ENCODE results near the gene NADK. TPM values are rescaled to one million over a fixed set of nuclear protein-coding genes. Genes with fewer than 3 reads are reported as not detected.

The NADK gene
- total and polyA plus RNA-seq, 2 experiments from 2014 or later: 43.0 to 43.1 TPM

- no peak overlapping the region for H3K4me3 ChIP-seq
- H3K36me3 ChIP-seq (ENCODE audit: low read depth): peaks cover 39% of the 10 kb centered on the region
- peaks cover 100% of the 10 kb centered on the region for H3K79me2 ChIP-seq (ENCODE audit: insufficient read depth)
- DNase-seq: no peak
- in situ Hi-C loops (cut with MboI): loop anchor here (10.0 kb wide), 1 partner anchor 105 kb away; no protein-coding TSS in a partner anchor
- H3K9me2 ChIP-seq (ENCODE audit: insufficient read depth): no peaks in the 10 kb centered on the region
- H4K20me1 ChIP-seq (ENCODE audit: insufficient read depth): no peaks in the 10 kb centered on the region; the same call in 1 of the 2 replicates
- TF ChIP-seq EZH2 (IDR thresholded peaks at IDR 0.05; ENCODE audit: insufficient read depth, poor library complexity, severe bottlenecking) (no peak), EZH2phosphoT487 (IDR thresholded peaks at IDR 0.05; ENCODE audit: insufficient read depth, low read depth) (no peak)
- no peak overlapping the region for H3K27ac ChIP-seq
- 97 to 99% methylated on average over 5 of the region's 5 CpGs for WGBS, 2 experiments (ENCODE audit: low coverage in 1 of 2, low lambda C conversion rate in 2 of 2, missing lambda C conversion rate in 2 of 2)
- no peak overlapping the region for H3K9ac ChIP-seq
- no peaks in the 10 kb centered on the region for H3K27me3 ChIP-seq (replicated peaks; ENCODE audit: insufficient read depth)
- H2AFZ ChIP-seq: no peak overlapping the region
- H3F3A ChIP-seq (ENCODE audit: insufficient read depth): peaks cover 23% of the 10 kb centered on the region
- H3K4me2 ChIP-seq (ENCODE audit: unreplicated experiment): no peak overlapping the region
- no peaks in the 10 kb centered on the region for H3K9me3 ChIP-seq (ENCODE audit: low read depth)
- H3K4me1 ChIP-seq (ENCODE audit: insufficient read depth): no peaks in the 10 kb centered on the region
Measured at GRCh38 chr1:1799716-1800115, 21.4 kb upstream of the NADK start.

- H3F3A ChIP-seq (ENCODE audit: insufficient read depth): peaks cover 24% of the 10 kb centered on the region
- H4K20me1 ChIP-seq (ENCODE audit: insufficient read depth): no peaks in the 10 kb centered on the region; the same call in 1 of the 2 replicates
- no peaks in the 10 kb centered on the region for H3K4me1 ChIP-seq (ENCODE audit: insufficient read depth)
- 95 to 96% methylated on average over 11 of the region's 11 CpGs for WGBS, 2 experiments (ENCODE audit: low coverage in 1 of 2, low lambda C conversion rate in 2 of 2, missing lambda C conversion rate in 2 of 2)
- H2AFZ ChIP-seq: no peak overlapping the region
- DNase-seq: no peak
- peaks cover 100% of the 10 kb centered on the region for H3K79me2 ChIP-seq (ENCODE audit: insufficient read depth)
- H3K4me3 ChIP-seq: no peak overlapping the region
- H3K9me3 ChIP-seq (ENCODE audit: low read depth): no peaks in the 10 kb centered on the region
- no peak for TF ChIP-seq EZH2 (IDR thresholded peaks at IDR 0.05; ENCODE audit: insufficient read depth, poor library complexity, severe bottlenecking)
- no peak for TF ChIP-seq EZH2phosphoT487 (IDR thresholded peaks at IDR 0.05; ENCODE audit: insufficient read depth, low read depth)
- H3K27me3 ChIP-seq (replicated peaks; ENCODE audit: insufficient read depth): no peaks in the 10 kb centered on the region
- no peak overlapping the region for H3K9ac ChIP-seq
- peaks cover 48% of the 10 kb centered on the region for H3K36me3 ChIP-seq (ENCODE audit: low read depth)
- no peak overlapping the region for H3K4me2 ChIP-seq (ENCODE audit: unreplicated experiment)
- no peak overlapping the region for H3K27ac ChIP-seq
- H3K9me2 ChIP-seq (ENCODE audit: insufficient read depth): no peaks in the 10 kb centered on the region
- in situ Hi-C loops (cut with MboI): no loop called here
Measured at GRCh38 chr1:1797731-1798341, 19.6 kb upstream of the NADK start.

- peaks cover 29% of the 10 kb centered on the region for H3F3A ChIP-seq (ENCODE audit: insufficient read depth)
- 89 to 91% methylated on average over 5 of the region's 5 CpGs for WGBS, 2 experiments (ENCODE audit: low coverage in 1 of 2, low lambda C conversion rate in 2 of 2, missing lambda C conversion rate in 2 of 2)
- DNase-seq: no peak
- H3K4me1 ChIP-seq (ENCODE audit: insufficient read depth): no peaks in the 10 kb centered on the region
- in situ Hi-C loops (cut with MboI): no loop called here
- no peak overlapping the region for H3K9ac ChIP-seq
- no peak overlapping the region for H2AFZ ChIP-seq
- no peak overlapping the region for H3K4me2 ChIP-seq (ENCODE audit: unreplicated experiment)
- H3K27ac ChIP-seq: no peak overlapping the region
- peaks cover 100% of the 10 kb centered on the region for H3K79me2 ChIP-seq (ENCODE audit: insufficient read depth)
- H3K27me3 ChIP-seq (replicated peaks; ENCODE audit: insufficient read depth): no peaks in the 10 kb centered on the region
- no peak overlapping the region for H3K4me3 ChIP-seq
- H3K9me3 ChIP-seq (ENCODE audit: low read depth): no peaks in the 10 kb centered on the region
- no peaks in the 10 kb centered on the region; the same call in 1 of the 2 replicates for H4K20me1 ChIP-seq (ENCODE audit: insufficient read depth)
- no peaks in the 10 kb centered on the region for H3K9me2 ChIP-seq (ENCODE audit: insufficient read depth)
- TF ChIP-seq EZH2 (IDR thresholded peaks at IDR 0.05; ENCODE audit: insufficient read depth, poor library complexity, severe bottlenecking) (no peak), EZH2phosphoT487 (IDR thresholded peaks at IDR 0.05; ENCODE audit: insufficient read depth, low read depth) (no peak)
- H3K36me3 ChIP-seq (ENCODE audit: low read depth): peaks cover 44% of the 10 kb centered on the region
Measured at GRCh38 chr1:1796466-1796865, 18.2 kb upstream of the NADK start.

GRCh38 chr1:1794999-1795398 is 16.7 kb upstream of the NADK start:
- Histone ChIP-seq H3K4me3 (no peak overlapping the region), H3K27me3 (replicated peaks; ENCODE audit: insufficient read depth) (no peaks in the 10 kb centered on the region), H3K9me2 (ENCODE audit: insufficient read depth) (no peaks in the 10 kb centered on the region), H3K27ac (no peak overlapping the region), H2AFZ (no peak overlapping the region), H3K9ac (no peak overlapping the region), H4K20me1 (ENCODE audit: insufficient read depth) (no peaks in the 10 kb centered on the region), H3K9me3 (ENCODE audit: low read depth) (no peaks in the 10 kb centered on the region), H3F3A (ENCODE audit: insufficient read depth) (peaks cover 21% of the 10 kb centered on the region), H3K4me2 (ENCODE audit: unreplicated experiment) (no peak overlapping the region), H3K79me2 (ENCODE audit: insufficient read depth) (peaks cover 100% of the 10 kb centered on the region), H3K4me1 (ENCODE audit: insufficient read depth) (no peaks in the 10 kb centered on the region), H3K36me3 (ENCODE audit: low read depth) (peaks cover 38% of the 10 kb centered on the region)
- in situ Hi-C loops (cut with MboI): no loop called here
- no peak for DNase-seq
- TF ChIP-seq EZH2 (IDR thresholded peaks at IDR 0.05; ENCODE audit: insufficient read depth, poor library complexity, severe bottlenecking) (no peak), EZH2phosphoT487 (IDR thresholded peaks at IDR 0.05; ENCODE audit: insufficient read depth, low read depth) (no peak)
- WGBS, 2 experiments (ENCODE audit: low coverage in 1 of 2, low lambda C conversion rate in 2 of 2, missing lambda C conversion rate in 2 of 2): 86 to 89% methylated on average over 10 of the region's 10 CpGs
